GM21526 (cell line): Measurements from ENCODE around the gene EMSY.

ENCODE experiments used
- ATAC-seq: cut with Tn5 transposase; IDR thresholded peaks from one replicate; pipeline ENCODE4 v1.9.1; 2021; ENCODE audit warnings: moderate library complexity; ENCODE audit not compliant: unreplicated experiment, low FRiP score

Gene EMSY

DNA sequence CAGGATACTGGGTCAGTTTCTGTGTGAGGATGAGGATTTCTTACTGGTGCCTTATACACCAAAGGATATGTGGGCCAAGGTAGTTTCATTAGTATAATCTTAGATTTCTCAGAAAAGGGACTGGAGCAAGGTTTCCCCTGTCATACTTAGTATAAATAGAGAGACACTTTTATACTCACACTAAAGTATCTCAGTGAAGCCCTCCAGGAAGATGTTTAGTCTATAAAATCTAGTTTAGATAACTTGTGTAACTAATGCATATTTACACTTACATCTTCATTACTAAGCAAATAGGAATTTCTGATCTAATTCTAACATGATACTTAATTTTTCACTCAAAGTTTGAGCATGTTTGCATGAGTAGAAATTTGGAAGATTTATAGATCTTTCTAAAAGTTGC is 11.1 kb downstream of the EMSY start:
- no peak for ATAC-seq

DNA sequence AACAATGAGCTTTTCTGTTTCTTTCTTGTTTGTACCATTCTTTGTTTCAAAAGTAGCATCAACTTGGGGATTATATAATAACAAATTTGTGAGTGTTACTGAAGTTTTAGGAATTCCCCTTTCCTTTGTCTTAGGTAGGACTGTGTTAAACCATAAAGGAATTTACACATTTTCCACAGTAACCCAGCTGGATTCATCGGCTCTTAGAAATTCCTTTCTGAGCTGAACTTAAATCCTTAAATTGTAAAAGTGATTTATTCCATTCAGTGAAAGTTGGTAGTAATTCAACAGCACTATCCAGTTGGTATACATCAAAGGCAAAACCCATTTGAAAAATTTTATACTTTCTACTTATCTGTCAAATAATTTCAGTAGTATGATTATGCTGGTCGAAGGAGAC is 11.8 kb downstream of the EMSY start:
- ATAC-seq: no peak

DNA sequence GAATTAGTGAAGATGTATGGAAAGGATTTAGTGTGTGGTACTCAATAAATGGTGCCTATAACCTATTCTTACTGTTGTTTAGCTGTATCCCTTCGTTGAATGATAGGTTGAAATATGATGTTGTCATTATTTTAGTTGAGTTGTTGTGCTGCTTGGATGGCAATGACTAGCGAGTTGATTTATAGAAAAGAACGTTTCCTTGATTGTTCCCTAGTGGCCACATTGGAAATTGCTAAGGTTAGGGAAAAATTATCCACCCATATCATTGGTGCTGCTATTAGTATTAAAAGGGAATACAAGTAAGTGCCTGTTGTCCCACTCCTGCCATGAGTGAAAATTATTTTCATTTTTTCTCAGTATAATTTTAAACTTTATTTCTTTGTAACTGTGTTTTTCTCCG is 14.5 kb downstream of the EMSY start:
- ATAC-seq: no peak

DNA sequence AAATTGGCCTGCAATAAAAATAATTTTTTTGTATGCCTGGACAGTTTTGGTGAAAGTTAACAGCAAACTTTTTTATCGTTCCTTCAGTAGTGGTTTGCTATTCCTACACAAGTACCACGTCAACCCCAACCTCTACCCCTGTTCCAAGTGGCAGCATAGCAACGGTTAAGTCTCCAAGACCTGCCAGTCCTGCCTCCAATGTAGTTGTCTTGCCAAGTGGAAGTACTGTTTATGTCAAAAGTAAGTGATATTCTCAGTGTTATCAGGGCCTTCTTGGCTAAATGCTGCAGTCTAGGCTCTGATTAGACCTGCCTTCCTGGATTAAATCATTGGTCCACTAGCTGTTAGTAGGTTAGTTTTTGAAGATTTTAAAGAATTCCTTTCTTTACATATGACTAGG is 15.0 kb downstream of the EMSY start:
- no peak for ATAC-seq

DNA sequence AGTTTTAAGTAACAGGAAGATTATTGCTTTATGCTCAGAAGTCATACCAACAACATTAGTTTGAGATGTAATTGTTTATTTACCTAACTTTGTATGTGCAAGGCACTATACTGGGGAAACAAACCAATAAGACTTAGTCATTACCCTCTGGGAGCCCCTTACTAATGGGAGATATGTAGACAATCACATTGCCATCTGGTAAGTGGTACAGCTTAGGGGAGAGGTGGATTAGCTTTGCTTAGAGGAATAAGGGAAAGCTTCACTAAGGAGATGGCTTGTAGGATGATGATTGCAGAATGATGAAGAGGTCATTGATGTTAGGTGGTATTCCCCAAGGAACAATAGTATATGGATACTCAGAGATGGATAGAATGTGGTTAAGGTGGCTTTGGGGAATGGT is 17.5 kb downstream of the EMSY start:
- no peak for ATAC-seq

DNA sequence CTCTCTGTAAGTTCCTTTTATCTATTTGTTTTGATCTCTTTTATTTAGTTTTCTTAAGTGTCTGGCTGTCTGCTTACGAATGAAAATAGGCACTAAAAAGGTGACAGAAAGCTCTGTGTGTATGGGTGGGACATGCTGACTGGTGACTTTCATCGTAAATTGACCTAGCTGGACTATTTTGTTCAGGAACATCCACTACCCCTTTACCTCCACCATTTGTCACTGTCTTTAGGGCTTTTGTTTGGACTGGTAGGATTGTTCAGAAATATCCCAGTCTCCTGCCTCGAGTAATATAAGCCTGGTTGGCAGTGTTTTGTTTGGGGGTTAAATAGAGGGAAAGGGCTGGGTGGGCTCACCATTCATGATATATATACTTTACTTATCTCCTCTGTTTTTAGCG is 20.9 kb downstream of the EMSY start:
- no peak for ATAC-seq

DNA sequence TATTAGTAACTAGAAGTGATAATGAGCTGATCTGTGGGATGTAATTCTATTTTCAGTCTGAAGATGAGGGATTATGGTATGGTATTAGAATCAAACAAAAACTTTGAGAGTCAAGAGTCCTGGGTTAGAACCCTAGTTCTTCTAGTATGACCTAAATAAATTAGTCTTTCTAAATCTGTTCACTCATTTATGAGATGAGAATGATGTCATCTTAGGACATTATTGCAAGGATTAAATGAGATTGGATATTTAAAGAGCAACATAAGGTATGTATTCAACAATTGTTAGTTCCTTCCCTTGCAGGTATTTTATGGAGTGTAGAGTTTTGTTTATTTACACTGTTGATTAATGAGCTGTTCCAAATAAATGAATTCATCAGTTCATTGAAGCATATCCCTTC is 21.8 kb downstream of the EMSY start:
- ATAC-seq: no peak

DNA sequence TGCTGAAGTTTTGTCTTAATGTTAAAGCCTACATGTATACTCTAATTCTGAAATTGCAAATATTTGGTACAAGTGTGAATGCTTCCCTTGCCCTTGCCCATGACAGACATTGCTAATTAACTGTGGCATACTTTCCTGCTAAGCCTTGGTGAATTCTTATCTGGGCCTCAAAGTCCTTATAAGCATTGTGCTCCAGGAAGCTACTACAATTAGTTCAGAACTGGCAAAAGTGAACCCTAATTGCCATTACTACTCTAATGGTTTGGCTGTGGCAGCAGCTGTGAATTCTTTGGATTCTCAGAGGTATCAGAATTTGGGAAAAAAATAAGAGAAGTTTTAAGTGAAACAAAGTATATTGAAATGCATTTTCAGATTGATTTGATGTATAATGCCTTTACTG is 24.3 kb downstream of the EMSY start:
- ATAC-seq: no peak

DNA sequence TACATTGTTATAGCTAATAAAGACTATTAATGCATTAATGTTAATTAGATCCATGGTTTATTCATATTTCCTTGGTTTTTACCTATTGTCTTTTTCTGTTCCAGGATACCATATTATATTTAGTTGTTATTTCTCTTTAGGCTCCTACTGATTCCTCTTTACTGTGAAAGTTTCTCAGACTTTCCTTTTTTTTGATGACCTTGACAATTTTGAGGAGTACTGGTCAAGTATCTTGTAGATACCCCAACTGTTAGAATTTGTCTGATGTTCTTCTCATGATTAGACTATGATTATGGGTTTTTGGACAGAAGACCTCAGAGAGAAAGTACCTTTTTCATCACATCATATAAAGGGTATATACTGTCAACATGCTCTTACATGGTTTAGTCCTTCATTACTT is 26.6 kb downstream of the EMSY start:
- no peak for ATAC-seq

DNA sequence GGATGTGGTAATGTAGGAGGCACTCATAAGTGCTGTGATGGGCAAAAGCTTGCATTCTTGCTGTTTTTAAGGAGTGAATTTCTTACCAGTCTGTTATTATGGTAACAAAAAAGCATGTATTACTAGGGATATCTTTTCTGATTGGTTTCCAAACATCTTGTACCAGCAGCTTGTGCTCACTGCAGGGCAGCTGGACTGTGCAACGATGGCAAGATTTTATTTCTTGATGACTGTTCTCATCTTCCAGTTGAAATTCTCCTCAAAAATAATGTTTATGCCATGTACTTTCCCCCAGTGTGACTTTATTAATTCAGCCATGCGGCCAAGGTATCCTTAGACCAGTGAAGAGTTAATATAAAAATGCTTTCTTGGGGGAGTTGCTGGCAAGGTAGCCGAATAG is 35.4 kb downstream of the EMSY start:
- no peak for ATAC-seq

DNA sequence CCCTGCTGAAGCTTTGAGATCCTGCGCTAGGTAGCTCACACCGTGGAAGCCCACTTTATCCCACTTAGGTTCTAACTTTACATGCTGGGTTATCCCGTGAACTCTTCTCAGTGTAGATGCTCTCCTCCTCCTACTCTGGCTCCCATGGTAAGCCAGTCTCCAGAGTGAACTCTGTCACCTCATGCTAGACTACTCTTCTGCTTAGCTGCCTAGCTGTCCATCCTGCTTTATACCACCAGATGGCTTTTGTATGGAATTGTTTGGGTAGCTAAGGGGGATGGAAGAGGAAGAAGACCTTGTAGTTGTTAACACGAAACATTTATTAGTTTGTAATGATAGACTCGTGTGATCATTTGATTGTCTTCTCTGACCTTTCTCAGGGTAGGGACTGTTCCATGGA is 46.8 kb downstream of the EMSY start:
- ATAC-seq: no peak

DNA sequence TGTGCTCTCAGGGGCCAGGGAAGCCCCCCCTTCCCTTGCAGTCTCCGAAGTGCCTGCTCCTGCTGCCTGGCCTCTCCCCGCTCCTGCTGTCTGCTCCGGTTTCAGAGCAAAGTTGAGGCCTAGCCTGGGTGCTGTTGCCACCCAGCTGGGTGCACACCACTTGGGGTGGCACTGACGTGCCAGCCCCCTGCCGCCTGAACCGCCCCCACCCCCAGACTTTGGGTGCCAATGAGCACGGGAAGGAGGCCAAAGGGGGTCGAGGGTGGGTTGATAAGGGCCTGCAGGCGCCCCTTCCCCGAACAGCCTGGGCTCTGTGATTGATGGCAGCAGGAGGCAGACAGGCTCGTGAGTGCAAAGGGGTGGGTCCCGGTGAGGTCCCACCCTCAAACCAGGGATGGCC is 48.2 kb downstream of the EMSY start:
- ATAC-seq: no peak

DNA sequence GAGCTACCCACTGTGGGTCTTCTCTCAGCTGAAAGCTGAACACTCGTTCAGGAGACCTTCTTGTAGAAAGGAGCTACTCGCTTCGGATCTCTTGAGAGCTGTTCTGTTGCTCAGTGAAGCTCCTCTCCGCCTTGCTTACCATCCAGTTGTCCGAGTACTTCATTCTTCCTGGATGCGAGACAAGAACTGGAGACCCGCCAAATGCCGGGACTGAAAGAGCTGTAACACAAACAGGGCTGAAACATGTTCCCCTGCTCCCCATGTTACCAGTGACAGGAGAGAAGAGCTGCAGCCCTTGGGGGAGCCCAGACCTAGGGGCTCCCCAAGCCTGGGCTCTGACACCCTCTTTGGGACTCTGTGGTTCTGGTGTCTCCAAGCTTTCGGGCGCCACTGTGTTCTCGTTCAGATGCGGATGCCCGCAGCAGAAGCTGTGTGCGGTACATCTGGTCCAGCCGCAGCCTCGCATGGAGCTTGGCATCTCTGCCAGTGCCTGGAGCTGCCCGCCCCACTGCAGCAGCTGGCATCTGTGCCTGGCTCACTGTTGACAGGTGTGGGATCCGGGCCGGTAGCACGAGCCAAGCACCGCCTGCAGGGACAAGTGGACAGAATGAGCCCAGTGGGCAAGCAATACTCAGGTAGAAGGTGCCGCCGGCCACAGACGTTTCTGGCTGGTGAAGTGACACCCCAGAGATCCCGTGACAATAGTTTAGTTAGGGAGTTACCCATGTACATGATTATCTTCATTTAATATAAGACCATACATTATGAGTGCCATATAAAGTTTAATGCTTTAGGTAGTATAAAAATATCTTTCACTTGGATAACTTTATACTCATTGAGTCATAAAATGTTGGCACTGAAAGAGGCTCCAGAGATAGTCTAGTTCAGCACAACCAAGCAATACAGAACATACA is 49.1 kb downstream of the EMSY start:
- no peak for ATAC-seq

DNA sequence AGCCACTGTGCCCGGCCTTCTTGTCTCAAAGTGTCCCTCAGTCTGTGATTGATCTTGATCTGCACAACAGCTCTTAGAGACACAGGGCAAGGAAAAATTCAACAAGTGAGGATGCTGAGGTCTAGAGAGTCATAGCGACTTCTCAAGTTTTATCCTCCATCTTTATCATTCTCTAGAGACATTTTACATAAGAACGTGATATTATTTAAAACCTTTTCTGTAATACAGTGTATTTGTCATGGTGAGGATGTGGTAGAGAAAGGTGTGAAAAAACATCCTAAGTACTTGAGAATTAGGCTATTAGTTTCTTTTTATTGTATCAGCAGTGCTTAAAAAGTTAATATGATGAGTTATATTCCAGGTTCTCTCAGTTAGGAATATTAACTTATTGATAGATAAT is 50.2 kb downstream of the EMSY start:
- no peak for ATAC-seq

DNA sequence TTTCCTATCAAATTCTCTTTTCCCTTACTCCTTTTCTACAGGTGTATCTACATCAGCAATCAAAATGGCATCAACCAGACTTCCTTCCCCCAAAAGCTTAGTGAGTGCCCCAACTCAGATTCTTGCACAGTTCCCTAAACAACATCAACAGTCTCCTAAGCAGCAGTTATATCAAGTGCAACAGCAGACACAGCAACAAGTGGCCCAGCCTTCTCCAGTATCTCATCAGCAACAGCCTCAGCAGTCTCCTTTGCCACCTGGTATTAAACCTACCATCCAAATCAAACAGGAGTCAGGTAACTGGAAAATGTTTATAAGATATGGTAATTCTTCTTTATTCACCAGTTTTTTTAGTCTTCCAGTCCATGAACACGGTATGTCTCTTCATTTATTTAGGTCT is 51.4 kb downstream of the EMSY start:
- no peak for ATAC-seq

DNA sequence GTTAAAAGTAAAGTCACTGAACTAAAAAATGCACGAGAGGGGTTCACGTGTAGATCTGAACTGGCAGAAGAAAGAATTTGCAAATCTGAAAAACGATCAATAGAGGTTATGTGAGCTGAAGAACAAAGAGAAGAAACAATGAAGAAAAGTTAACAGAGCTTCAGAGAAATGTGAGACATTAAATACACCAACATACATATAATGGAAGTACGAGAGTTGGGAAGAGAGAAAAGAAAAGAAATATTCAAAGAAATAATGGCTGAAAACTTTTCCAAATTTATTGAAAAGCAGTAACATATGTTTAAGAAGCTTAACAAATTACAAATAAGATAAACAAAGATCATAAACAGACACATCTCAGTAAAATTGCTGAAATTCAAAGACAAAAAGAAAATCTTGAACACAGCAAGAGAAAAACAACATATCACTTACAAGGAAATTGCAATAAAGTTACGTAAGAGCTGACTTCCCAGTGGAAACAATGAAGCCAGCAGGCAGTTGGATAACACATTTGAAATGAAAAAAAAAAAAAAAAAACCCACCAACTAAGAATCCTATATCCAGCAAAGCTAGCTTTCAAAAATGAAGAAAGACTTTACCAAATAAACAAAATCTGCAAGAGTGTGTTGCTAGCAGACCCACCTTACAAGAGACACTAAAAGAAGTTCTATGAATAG is 56.8 kb downstream of the EMSY start:
- no peak for ATAC-seq

DNA sequence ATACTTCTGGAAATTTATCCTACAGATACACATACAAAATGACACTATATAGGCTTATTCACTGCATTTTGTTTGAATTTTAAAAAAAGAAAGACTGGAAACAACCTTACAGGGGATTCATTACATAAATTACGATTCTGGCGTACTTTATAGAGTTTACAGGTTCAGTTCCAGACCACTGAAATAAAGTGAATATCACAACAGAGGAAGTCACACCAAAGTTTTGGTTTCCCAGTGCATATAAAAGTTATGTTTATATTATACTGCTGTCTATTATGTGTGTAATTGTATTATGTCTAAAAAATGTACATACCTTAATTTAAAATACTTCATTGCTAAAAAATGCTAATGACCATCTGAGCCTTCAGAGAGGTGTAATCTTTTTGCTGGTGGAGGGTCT is 62.0 kb downstream of the EMSY start:
- no peak for ATAC-seq

DNA sequence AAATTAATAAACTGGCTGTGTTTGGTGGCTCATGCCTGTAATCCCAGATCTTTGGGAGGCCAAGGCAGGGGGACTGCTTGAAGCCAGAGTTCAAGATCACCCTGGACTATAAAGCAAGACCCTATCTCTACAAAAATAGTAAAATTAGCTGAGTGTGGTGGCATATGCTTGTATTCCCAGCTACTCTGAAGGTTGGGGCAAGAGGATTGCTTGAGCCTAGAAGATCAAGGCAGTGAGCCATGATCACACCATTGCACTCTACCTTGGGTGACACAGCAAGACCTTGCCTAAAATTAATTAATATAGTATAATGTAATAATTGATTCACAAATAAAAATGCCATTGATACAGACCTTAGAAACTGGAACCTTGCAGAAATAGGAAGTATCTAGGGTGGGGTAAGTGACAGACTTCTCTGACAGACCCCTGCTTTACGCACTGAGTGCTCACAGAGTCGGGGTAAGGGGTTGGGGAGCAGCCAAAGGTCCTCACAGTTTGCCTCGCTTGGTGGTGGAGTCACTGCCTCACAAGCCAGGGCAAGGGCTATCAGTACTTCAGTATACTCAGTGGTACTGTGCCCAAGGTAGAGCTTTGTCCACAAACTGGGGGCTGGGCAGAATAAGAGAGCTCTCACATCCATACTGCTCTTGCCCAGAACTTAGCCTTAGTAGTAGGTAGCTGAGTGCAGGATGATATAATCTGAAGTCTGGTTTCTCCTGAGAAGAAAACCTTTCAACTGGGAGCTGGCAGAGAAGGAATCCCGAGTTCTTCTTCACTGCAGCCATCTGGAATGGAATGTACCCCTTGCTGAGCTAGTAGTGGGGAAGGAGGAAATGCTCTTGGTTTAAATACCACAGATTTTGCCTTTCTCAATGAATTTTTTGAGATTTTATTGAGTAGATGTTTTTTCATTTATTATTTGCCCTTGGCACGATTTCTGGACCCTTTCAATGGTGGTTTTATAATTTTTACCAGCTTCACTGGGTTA is 65.5 kb downstream of the EMSY start:
- no peak for ATAC-seq

DNA sequence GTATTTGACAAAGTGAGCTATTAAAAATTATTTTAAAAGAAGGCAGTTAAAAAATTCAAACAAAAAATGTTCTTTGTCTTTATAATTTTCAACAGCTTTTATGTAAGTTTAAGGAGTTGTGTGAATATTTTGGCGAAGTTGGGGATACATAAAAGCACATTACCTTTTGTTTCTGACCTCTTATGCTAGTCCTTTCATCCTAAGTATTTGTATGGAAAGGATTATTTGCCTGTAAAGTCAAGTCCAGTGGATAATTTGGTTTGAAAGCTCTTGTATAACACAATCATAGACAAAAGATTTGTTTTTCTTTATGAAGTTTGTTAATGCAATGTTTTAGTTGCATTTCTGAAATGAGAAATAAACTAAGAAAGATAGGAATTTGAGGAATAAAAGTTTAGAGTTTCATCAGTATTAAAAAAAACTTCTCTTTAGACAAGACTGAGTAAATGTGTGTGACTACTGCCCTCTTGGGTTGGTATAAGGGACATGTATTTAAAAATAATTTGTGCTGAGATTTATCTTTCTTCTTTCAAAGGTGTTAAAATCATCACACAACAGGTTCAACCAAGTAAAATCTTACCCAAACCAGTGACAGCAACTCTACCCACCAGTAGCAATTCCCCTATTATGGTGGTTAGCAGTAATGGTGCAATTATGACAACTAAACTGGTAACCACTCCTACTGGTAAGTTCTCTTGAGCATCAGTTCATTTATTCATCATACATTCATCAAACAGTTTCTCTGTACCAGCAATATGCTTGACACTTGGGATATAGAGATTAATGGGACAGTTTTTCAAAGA is 68.2 kb downstream of the EMSY start:
- ATAC-seq: no peak

DNA sequence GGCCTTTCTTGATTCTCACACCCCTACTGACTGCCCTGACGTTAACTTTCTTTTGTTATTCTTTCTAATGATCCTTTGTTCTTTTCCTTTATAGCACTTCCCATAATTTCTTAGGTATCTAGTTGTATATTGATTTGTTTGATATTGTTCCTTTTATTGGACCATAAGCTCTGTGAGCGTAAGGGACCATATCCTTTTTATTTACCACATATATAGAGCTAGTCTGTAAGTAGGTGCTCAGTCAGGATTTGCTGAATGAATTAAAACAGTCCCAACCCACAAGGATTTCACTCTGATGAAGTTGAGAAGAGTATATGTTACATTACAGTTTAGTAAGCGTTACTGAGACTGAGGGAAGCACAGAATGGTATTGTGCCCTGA is 68.8 kb downstream of the EMSY start:
- ATAC-seq: no peak
